A549 (cell line): ENCODE results near the gene SETD1B. TPM values are rescaled to one million over a fixed set of nuclear protein-coding genes. Genes with fewer than 3 reads are reported as not detected.

Source experiments
- ATAC-seq, 2 experiments: fragments of 200-7000 bp in 1 of 2; fragments of >200 bp in 1 of 2; cut with Nextera tagmentation in 1 of 2; cut with Tn5 transposase in 1 of 2; 3 replicates each; pipeline versions ENCODE4 v1.8.0 to v1.9.1; 2018 to 2020; ENCODE audit warnings: mild to moderate bottlenecking in 1 of 2, moderate library complexity in 1 of 2
- CTCF ChIA-PET: fragments of 300-600 bp; sonication (Branson Sonifier 250); formaldehyde crosslinking; extraction: SDS; loops from one replicate; lab custom pipeline; 2021; ENCODE audit warnings: antibody characterized with exemption, inconsistent platforms; lab: Yijun Ruan, JAX
- POLR2A ChIA-PET: fragments of 350-600 bp; formaldehyde crosslinking; extraction: SDS; loops from one replicate; lab custom pipeline; 2021; ENCODE audit warnings: antibody characterized with exemption, inconsistent platforms; lab: Yijun Ruan, JAX
- DNase-seq, 2 experiments: peaks; one replicate each; pipeline versions ENCODE4 v3.0.0 to v3.0.0-alpha.2; 2011 to 2016; ENCODE audit warnings: low read depth in 1 of 2, low spot score in 1 of 2
- FAIRE-seq: peaks from 2 replicates; lab custom pipeline; 2011; peaks lifted over from hg19 to GRCh38; lab: Jason Lieb, UNC
- H3K27ac ChIP-seq, 2 experiments: fragments of >200 bp; sonication (Bioruptor Twin); formaldehyde crosslinking; 3 replicates each; pipeline ENCODE4 v1.5.1; 2016 to 2017
- H3K4me1 ChIP-seq: fragments of >200 bp; sonication (Bioruptor Twin); formaldehyde crosslinking; 3 replicates; pipeline ENCODE4 v1.6.1; 2016
- H3K4me2 ChIP-seq: fragments of >200 bp; sonication (Bioruptor Twin); formaldehyde crosslinking; 3 replicates; pipeline ENCODE4 v1.6.1; 2016
- H3K4me3 ChIP-seq: fragments of >200 bp; sonication (Bioruptor Twin); formaldehyde crosslinking; 3 replicates; pipeline ENCODE4 v1.5.1; 2016
- H3K9me3 ChIP-seq: fragments of >200 bp; sonication (Bioruptor Twin); formaldehyde crosslinking; 3 replicates; pipeline ENCODE4 v1.6.1; 2016
- BCL3 ChIP-seq: fragments of >200 bp; sonication (Bioruptor Twin); formaldehyde crosslinking; IDR thresholded peaks from 3 replicates; pipeline ENCODE4 v1.6.1; 2016
- CBX2 ChIP-seq: fragments of 200-600 bp; sonication (generic); IDR thresholded peaks from 2 replicates; pipeline ENCODE4 v1.6.1; 2016; ENCODE audit warnings: low read depth, mild to moderate bottlenecking, borderline replicate concordance
- CBX8 ChIP-seq: fragments of 200-600 bp; sonication (generic); IDR thresholded peaks from 2 replicates; pipeline ENCODE4 v1.6.1; 2016
- CHD2 ChIP-seq: fragments of 150-350 bp; IDR thresholded peaks from 2 replicates; pipeline ENCODE4 v1.6.1; 2014; ENCODE audit warnings: low read length; ENCODE audit not compliant: partially characterized antibody
- CTCF ChIP-seq: fragments of >200 bp; sonication (Bioruptor Twin); formaldehyde crosslinking; IDR thresholded peaks from 3 replicates; pipeline ENCODE4 v1.5.1; 2016
- EHMT2 ChIP-seq: fragments of 200-600 bp; sonication (generic); IDR thresholded peaks from 2 replicates; pipeline ENCODE4 v1.6.1; 2016; ENCODE audit warnings: antibody characterized with exemption, low read depth, mild to moderate bottlenecking, moderate library complexity
- ESRRA ChIP-seq: fragments of 150-350 bp; IDR thresholded peaks from 2 replicates; pipeline ENCODE4 v1.6.1; 2014; ENCODE audit warnings: mild to moderate bottlenecking, low read length, borderline replicate concordance
- FOSB ChIP-seq: fragments of 250-450 bp; sonication (Bioruptor Pico); IDR thresholded peaks from 2 replicates; pipeline ENCODE4 v1.5.0; 2020; ENCODE audit warnings: mild to moderate bottlenecking, moderate library complexity
- FOSL2 ChIP-seq, 2 experiments: fragments of 450-650 bp in 1 of 2; fragments of >200 bp in 1 of 2; sonication (Bioruptor Twin) in 1 of 2; formaldehyde crosslinking; IDR thresholded peaks; 2 replicates each; pipeline versions ENCODE4 v1.5.0 to v1.6.1; 2016 to 2020; ENCODE audit warnings: mild to moderate bottlenecking in 1 of 2, moderate library complexity in 1 of 2
- FOXS1 ChIP-seq: fragments of 250-450 bp; sonication (Bioruptor Pico); IDR thresholded peaks from 2 replicates; pipeline ENCODE4 v1.5.0; 2020; ENCODE audit warnings: mild to moderate bottlenecking, moderate library complexity
- HEYL ChIP-seq: fragments of 250-450 bp; sonication (Bioruptor Pico); IDR thresholded peaks from 2 replicates; pipeline ENCODE4 v1.8.0; 2021; ENCODE audit warnings: mild to moderate bottlenecking, moderate library complexity
- HOXA7 ChIP-seq: fragments of 250-450 bp; sonication (Bioruptor Pico); IDR thresholded peaks from 2 replicates; pipeline ENCODE4 v1.5.0; 2020; ENCODE audit warnings: mild to moderate bottlenecking, moderate library complexity
- HOXB13 ChIP-seq: fragments of 250-450 bp; sonication (Bioruptor Pico); IDR thresholded peaks from 2 replicates; pipeline ENCODE4 v1.5.0; 2020; ENCODE audit warnings: low read depth, mild to moderate bottlenecking, moderate library complexity
- JUN ChIP-seq, 2 experiments: fragments of >200 bp; sonication (Bioruptor Twin); formaldehyde crosslinking; IDR thresholded peaks; 2 replicates in 1 of 2; 3 replicates in 1 of 2; pipeline ENCODE4 v1.6.1; 2016 to 2017
- KDM1A ChIP-seq: fragments of 200-600 bp; sonication (generic); IDR thresholded peaks from 2 replicates; pipeline ENCODE4 v1.6.1; 2016; ENCODE audit warnings: low read depth, mild to moderate bottlenecking
- KDM5A ChIP-seq: fragments of 200-600 bp; sonication (generic); IDR thresholded peaks from 2 replicates; pipeline ENCODE4 v1.6.1; 2016; ENCODE audit warnings: antibody characterized with exemption, mild to moderate bottlenecking
- MAFK ChIP-seq: fragments of 450-650 bp; IDR thresholded peaks from 2 replicates; pipeline ENCODE4 v1.6.1; 2014; ENCODE audit not compliant: partially characterized antibody
- MAX ChIP-seq: IDR thresholded peaks from 2 replicates; pipeline ENCODE4 v1.6.1; 2012
- MAZ ChIP-seq: fragments of 150-350 bp; IDR thresholded peaks from 2 replicates; pipeline ENCODE4 v1.6.1; 2014; ENCODE audit warnings: antibody characterized with exemption, low read depth, low read length, borderline replicate concordance
- MYC ChIP-seq: IDR thresholded peaks from 2 replicates; pipeline ENCODE4 v1.6.1; 2012; ENCODE audit warnings: mild to moderate bottlenecking, inconsistent platforms, low read length, improper control_type of control experiment, borderline replicate concordance
- NFE2L2 ChIP-seq: fragments of 150-350 bp; conservative IDR thresholded peaks from 2 replicates; pipeline ENCODE4 v1.6.1; 2014; ENCODE audit warnings: low read length
- POLR2A ChIP-seq: IDR thresholded peaks from 2 replicates; pipeline ENCODE4 v1.6.1; 2012; ENCODE audit warnings: mild to moderate bottlenecking, low read length
- RAD21 ChIP-seq, 2 experiments: fragments of >200 bp in 1 of 2; sonication (Bioruptor Twin) in 1 of 2; formaldehyde crosslinking in 1 of 2; IDR thresholded peaks in 1 of 2; conservative IDR thresholded peaks in 1 of 2; 2 replicates in 1 of 2; 3 replicates in 1 of 2; pipeline ENCODE4 v1.6.1; 2012 to 2018; ENCODE audit warnings: inconsistent platforms in 1 of 2
- RCOR1 ChIP-seq: fragments of 150-350 bp; IDR thresholded peaks from 2 replicates; pipeline ENCODE4 v1.6.1; 2014; ENCODE audit warnings: antibody characterized with exemption, low read length, low read depth
- RFX5 ChIP-seq: fragments of 450-650 bp; IDR thresholded peaks from 2 replicates; pipeline ENCODE4 v1.7.1; 2014; ENCODE audit warnings: antibody characterized with exemption, mild to moderate bottlenecking, moderate library complexity
- SMC3 ChIP-seq: fragments of >200 bp; sonication (Bioruptor Twin); formaldehyde crosslinking; IDR thresholded peaks from 3 replicates; pipeline ENCODE4 v1.6.1; 2018; ENCODE audit warnings: inconsistent platforms
- TFCP2L1 ChIP-seq: fragments of 250-450 bp; sonication (Bioruptor Pico); IDR thresholded peaks from 2 replicates; pipeline ENCODE4 v1.5.0; 2021; ENCODE audit warnings: mild to moderate bottlenecking
- TP53 ChIP-seq: fragments of 250-450 bp; sonication (Bioruptor Pico); IDR thresholded peaks from 2 replicates; pipeline ENCODE4 v1.5.0; 2021; ENCODE audit warnings: mild to moderate bottlenecking, moderate library complexity
- USF2 ChIP-seq: fragments of 450-650 bp; IDR thresholded peaks from 2 replicates; pipeline ENCODE4 v1.6.1; 2014; ENCODE audit warnings: antibody characterized with exemption
- ZC3H11A ChIP-seq: fragments of 450-650 bp; IDR thresholded peaks from 2 replicates; pipeline ENCODE4 v1.6.1; 2014; ENCODE audit warnings: antibody characterized with exemption, mild to moderate bottlenecking
- ZFP36 ChIP-seq: fragments of 450-650 bp; IDR thresholded peaks from 2 replicates; pipeline ENCODE4 v1.6.1; 2014; ENCODE audit warnings: borderline replicate concordance; ENCODE audit not compliant: partially characterized antibody
- WGBS: methylation state at CpG from one replicate; pipeline ENCODE4 v1.1.6; 2017; ENCODE audit errors: missing lambda C conversion rate; 5-methylcytosine and 5-hydroxymethylcytosine counted together
- polyA plus RNA-seq, 4 experiments: library from polyadenylated mRNA; depleted of rRNA in 3 of 4; stranded (reverse); fragments of >200 nt; fragmentation: RNase III in 1 of 4; extraction: RNeasy Plus Mini Kit Qiagen cat#74134 plus additional on column Dnase treatment in 1 of 4; gene quantifications; 2 replicates in 3 of 4; 3 replicates in 1 of 4; pipeline ENCODE4 v1.2.3, GENCODE V29; 2011 to 2017
- TF ChIP-seq, protein P1 (sequence below): fragments of 250-450 bp; sonication (Bioruptor Pico); IDR thresholded peaks from 2 replicates; pipeline ENCODE4 v1.5.0; 2020; ENCODE audit warnings: low read depth, mild to moderate bottlenecking, moderate library complexity

SETD1B gene
- polyA plus RNA-seq, 2 of the 4 experiments (the other 2 are of a cell fraction): 1.1 to 8.6 TPM

DNA sequence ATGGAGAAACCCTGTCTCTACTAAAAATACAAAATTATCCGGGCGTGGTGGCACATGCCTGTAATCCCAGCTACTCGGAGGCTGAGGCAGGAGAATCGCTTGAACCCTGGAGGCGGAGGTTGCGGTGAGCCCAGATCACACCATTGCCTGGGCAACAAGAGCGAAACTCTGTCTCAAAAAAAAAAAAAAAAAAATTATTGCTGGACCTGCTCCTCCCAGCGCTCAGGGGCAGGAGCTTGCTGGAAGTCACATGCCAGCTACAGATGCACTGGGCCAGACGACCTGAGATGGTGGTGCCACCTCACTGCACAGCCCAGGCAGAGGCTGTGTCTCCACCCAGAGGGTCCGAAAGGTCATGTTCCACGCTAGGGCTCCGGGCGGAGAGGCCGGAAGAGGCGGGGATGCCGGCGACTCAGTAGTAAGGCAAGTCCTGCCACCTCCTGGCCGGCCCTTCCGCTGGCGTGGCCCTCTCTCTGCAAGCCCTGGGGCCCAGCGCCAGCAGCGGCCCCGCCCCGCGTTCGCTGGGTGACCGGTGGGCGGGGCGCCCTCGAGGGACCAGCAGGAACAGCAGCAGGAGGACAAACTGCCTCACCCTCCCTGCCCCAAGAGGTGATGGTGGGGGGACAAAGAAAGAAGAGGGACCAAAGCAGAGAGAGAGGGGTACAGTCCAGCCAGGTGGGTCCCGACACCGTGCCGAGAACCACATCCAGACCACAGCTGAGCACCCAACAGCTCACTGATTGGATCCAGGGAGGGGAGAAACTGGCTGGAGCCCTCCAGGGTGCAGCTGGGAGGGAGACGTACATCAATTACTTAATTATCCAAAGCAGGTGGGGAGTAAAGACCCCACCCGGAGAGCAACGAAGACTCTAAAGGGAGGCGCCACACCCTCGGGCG, 6.7 kb upstream of the SETD1B start:
- peaks cover 62% of the 10 kb centered on the region for H3K4me1 ChIP-seq
- ChIA-PET CTCF (interaction anchor here (0.6 to 72.2 kb wide), 13 partner anchors 11 to 394 kb away, joined by 3 to 2657 read pairs (median 3); partner anchors contain the start of genes PSMD9, RHOF, SETD1B and TMEM120B), POLR2A (interaction anchor here (0.8 to 6.1 kb wide), 5 partner anchors 9 to 91 kb away, joined by 4 to 43 read pairs (median 5); no protein-coding TSS in a partner anchor)
- H3K4me2 ChIP-seq: peak overlapping the region; percentile 78
- FAIRE-seq (no peak), DNase-seq (peak; percentile 90 to 96), ATAC-seq (peak; percentile 26 to 58)
- peak overlapping the region; percentile 100 for H3K27ac ChIP-seq
- WGBS: 15% methylated on average over 27 of the region's 39 CpGs
- peak overlapping the region; percentile 28 for H3K4me3 ChIP-seq
- TF ChIP-seq, protein P1, sequence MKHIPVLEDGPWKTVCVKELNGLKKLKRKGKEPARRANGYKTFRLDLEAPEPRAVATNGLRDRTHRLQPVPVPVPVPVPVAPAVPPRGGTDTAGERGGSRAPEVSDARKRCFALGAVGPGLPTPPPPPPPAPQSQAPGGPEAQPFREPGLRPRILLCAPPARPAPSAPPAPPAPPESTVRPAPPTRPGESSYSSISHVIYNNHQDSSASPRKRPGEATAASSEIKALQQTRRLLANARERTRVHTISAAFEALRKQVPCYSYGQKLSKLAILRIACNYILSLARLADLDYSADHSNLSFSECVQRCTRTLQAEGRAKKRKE: no peak
- TF ChIP-seq HEYL (CRISPR knock-in tag): no peak
- TF ChIP-seq RAD21 (conservative IDR thresholded peaks at IDR 0.05 in 1 of 2, IDR thresholded peaks at IDR 0.05 in 1 of 2): peak in 1 of 2 experiments; percentile 27; a peak in 1 of 5 replicates
- TF ChIP-seq JUN (IDR thresholded peaks at IDR 0.05): peak in 1 of 2 experiments; percentile 79; a peak in 1 of 5 replicates
- 0 out of 2 replicates have a peak, but pooled peaks have one; percentile 14 for TF ChIP-seq RFX5
- no peak for TF ChIP-seq MYC
- no peak for TF ChIP-seq FOSB
- TF ChIP-seq USF2: peak; percentile 37
- TF ChIP-seq TP53 (CRISPR knock-in tag): no peak
- TF ChIP-seq FOXS1 (CRISPR knock-in tag): no peak
- TF ChIP-seq MAX: peak; percentile 84
- TF ChIP-seq KDM1A: no peak
- TF ChIP-seq BCL3: no peak
- TF ChIP-seq HOXB13 (CRISPR knock-in tag): peak; percentile 33; the same call in 1 of the 2 replicates
- no peak for TF ChIP-seq HOXA7 (CRISPR knock-in tag)
- TF ChIP-seq NFE2L2: no peak
- TF ChIP-seq MAFK: no peak
- peak; percentile 19; the same call in 1 of the 3 replicates for TF ChIP-seq CTCF
- TF ChIP-seq CBX2: no peak
- TF ChIP-seq POLR2A: peak; percentile 82
- TF ChIP-seq KDM5A: no peak
- TF ChIP-seq RCOR1: no peak
- no peak for TF ChIP-seq ZFP36
- TF ChIP-seq ZC3H11A: no peak
- TF ChIP-seq TFCP2L1: no peak
- no peak for TF ChIP-seq ESRRA
- TF ChIP-seq EHMT2: no peak
- TF ChIP-seq CBX8: no peak
- 0 out of 2 replicates have a peak, but pooled peaks have one; percentile 51 for TF ChIP-seq MAZ
- TF ChIP-seq SMC3: no peak
- TF ChIP-seq CHD2: no peak
- TF ChIP-seq FOSL2 (IDR thresholded peaks at IDR 0.05): no peak
- TF ChIP-seq FOSL2 (CRISPR knock-in tag; IDR thresholded peaks at IDR 0.05): 0 out of 2 replicates have a peak, but pooled peaks have one; percentile 23
- H3K9me3 ChIP-seq: no peaks in the 10 kb centered on the region
